ENCODE measurements around the gene UBE2S. TPM values are rescaled to one million over a fixed set of nuclear protein-coding genes. Genes with fewer than 3 reads are reported as not detected.
A peak's percentile ranks its signal among the peaks of the same experiment; 100 is the strongest.

Gene UBE2S
- total and polyA plus RNA-seq, 2 donors (not counting 1 experiment from before 2014, with no cell fraction given) = 20.6 to 72.7 TPM

DNA sequence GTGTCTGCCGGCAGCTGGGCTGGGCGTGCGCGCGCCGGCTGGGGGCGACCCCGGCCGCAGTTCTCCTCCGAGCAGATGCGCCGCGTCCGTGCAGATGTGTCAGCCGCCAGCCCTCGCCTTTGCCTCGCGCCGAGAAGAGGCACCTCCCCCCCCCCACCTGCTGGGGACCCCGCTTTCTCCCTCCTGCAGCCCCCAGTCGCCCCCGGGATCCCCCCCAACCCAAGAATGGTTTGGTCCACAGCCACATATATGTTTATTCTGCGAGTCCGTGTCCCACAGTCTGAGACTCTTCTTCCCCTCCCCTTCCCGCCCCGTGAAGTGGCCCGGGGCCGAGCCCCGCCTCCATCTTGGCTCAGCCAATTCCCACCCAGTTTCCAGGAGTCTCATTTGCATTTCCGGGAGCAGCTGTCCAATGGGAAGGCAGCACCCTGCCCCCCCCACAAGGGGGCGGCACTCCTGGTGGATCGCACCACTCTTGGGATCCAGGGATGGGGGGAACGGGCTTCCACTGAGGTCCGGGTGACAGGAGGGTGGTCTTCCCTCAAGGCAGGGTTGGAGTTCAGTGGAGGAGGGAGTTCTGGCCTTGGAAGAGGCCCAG, 45.3 kb upstream of the UBE2S start:
- H4K20me1 ChIP-seq (ENCODE audit: control insufficient read depth, insufficient read depth, low read length, poor library complexity, severe bottlenecking) = no peaks in the 10 kb centered on the region
- peaks cover 13% of the 10 kb centered on the region for H3K4me1 Mint-ChIP-seq
- H3K9ac ChIP-seq (ENCODE audit: low read length) = no peak overlapping the region
- H3K4me3 ChIP-seq (ENCODE audit: control extremely low read depth in 1 of 5, extremely low read depth in 1 of 5, insufficient read depth in 1 of 5, low read depth in 2 of 5, low read length in 4 of 5) = no peak overlapping the region
- H3K4me3 Mint-ChIP-seq = peak overlapping the region; percentile 48
- H3K27me3 Mint-ChIP-seq = peaks cover 18% of the 10 kb centered on the region
- H3K27ac ChIP-seq (ENCODE audit: low read length in 2 of 2) = no peak overlapping the region
- POLR2A ChIA-PET = no interaction called here
- no peak overlapping the region for H3K27ac Mint-ChIP-seq
- intact Hi-C loops (cut with micrococcal nuclease) = no loop called here
- H3K4me2 ChIP-seq (replicated peaks; ENCODE audit: low read depth, low read length, poor library complexity, severe bottlenecking) = peak overlapping the region; percentile 81
- peaks cover 15 to 17% of the 10 kb centered on the region in 2 donors for H3K4me1 ChIP-seq (ENCODE audit: control insufficient read depth in 2 of 2, insufficient read depth in 2 of 2, low read length in 2 of 2)
- H3K9me3 Mint-ChIP-seq (ENCODE audit: insufficient read depth) = no peaks in the 10 kb centered on the region
- peaks cover 0 to 36% (median 12%) of the 10 kb centered on the region in 4 experiments for H3K27me3 ChIP-seq (replicated peaks in 1 of 4; ENCODE audit: control extremely low read depth in 1 of 4, control insufficient read depth in 3 of 4, insufficient read depth in 4 of 4, low read length in 3 of 4)
- no peak for ATAC-seq (ENCODE audit: low read depth)
- CTCF ChIA-PET = interaction anchor here (0.8 to 1.7 kb wide), 3 partner anchors 9 to 199 kb away, joined by 4 to 7 read pairs (median 6); partner anchors contain the start of gene ISOC2
- H3K9me3 ChIP-seq (ENCODE audit: control extremely low read depth in 1 of 3, control insufficient read depth in 2 of 3, insufficient read depth in 1 of 3, low read length in 2 of 3) = peaks cover 0 to 15% (median 0%) of the 10 kb centered on the region in 3 donors
- no peaks in the 10 kb centered on the region for H3K79me2 ChIP-seq (ENCODE audit: control insufficient read depth, insufficient read depth, low read length)
- peak; percentile 42 for DNase-seq
- 30% methylated on average over 32 of the region's 34 CpGs for WGBS (ENCODE audit: insufficient coverage)
- no peak overlapping the region for H2AFZ ChIP-seq (ENCODE audit: insufficient read depth, low read depth, low read length, poor library complexity, severe bottlenecking)
- peaks cover 0 to 2% of the 10 kb centered on the region in 2 experiments for H3K36me3 ChIP-seq (replicated peaks in 1 of 2; ENCODE audit: control extremely low read depth in 1 of 2, control insufficient read depth in 1 of 2, extremely low read depth in 1 of 2, insufficient read depth in 2 of 2, low read length in 1 of 2)
- no peak for TF ChIP-seq EZH2 (IDR thresholded peaks at IDR 0.05; ENCODE audit: borderline replicate concordance, insufficient read depth, low read depth, low read length, poor library complexity, severe bottlenecking)
- TF ChIP-seq, protein P1, sequence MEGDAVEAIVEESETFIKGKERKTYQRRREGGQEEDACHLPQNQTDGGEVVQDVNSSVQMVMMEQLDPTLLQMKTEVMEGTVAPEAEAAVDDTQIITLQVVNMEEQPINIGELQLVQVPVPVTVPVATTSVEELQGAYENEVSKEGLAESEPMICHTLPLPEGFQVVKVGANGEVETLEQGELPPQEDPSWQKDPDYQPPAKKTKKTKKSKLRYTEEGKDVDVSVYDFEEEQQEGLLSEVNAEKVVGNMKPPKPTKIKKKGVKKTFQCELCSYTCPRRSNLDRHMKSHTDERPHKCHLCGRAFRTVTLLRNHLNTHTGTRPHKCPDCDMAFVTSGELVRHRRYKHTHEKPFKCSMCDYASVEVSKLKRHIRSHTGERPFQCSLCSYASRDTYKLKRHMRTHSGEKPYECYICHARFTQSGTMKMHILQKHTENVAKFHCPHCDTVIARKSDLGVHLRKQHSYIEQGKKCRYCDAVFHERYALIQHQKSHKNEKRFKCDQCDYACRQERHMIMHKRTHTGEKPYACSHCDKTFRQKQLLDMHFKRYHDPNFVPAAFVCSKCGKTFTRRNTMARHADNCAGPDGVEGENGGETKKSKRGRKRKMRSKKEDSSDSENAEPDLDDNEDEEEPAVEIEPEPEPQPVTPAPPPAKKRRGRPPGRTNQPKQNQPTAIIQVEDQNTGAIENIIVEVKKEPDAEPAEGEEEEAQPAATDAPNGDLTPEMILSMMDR (IDR thresholded peaks at IDR 0.05) = no peak
